Endothelial cell of umbilical vein (primary cell): ENCODE data around the gene GPR176. TPM values are rescaled to one million over a fixed set of nuclear protein-coding genes. Genes with fewer than 3 reads are reported as not detected.

ENCODE experiments used
- BruUV-seq: library from RNA; stranded (reverse); fragments of 400-500 nt; replicated peaks from 2 replicates; lab custom pipeline; 2021; lab: Mats Ljungman, UMichigan
- CTCF ChIA-PET: fragments of 300-600, 350-600 bp; sonication (Branson Sonifier 250); formaldehyde crosslinking; loops from one replicate; lab custom pipeline; 2021; ENCODE audit warnings: antibody characterized with exemption, inconsistent platforms; lab: Charles Lee
- POLR2A ChIA-PET: fragments of 300-600, 350-600 bp; sonication (Branson Sonifier 250); formaldehyde crosslinking; loops from one replicate; lab custom pipeline; 2021; ENCODE audit warnings: antibody characterized with exemption, inconsistent platforms; lab: Charles Lee
- DNase-seq: peaks from one replicate; pipeline ENCODE4 v3.0.0-alpha.2; 2011; ENCODE audit warnings: low read depth, low spot score
- FAIRE-seq: peaks from 2 replicates; lab custom pipeline; 2011; peaks lifted over from hg19 to GRCh38; lab: Jason Lieb, UNC
- H2AFZ ChIP-seq: 2 replicates; pipeline ENCODE4 v1.6.0; 2012; ENCODE audit warnings: low read depth, low read length, control low read depth, inconsistent platforms
- H3K27ac ChIP-seq: 2 replicates; pipeline ENCODE4 v1.5.1; 2011; ENCODE audit warnings: low read depth, mild to moderate bottlenecking, control low read depth, low read length, moderate library complexity; ENCODE audit not compliant: insufficient read depth
- H3K27me3 ChIP-seq, 2 experiments: 2 replicates each; pipeline versions ENCODE4 v1.6.0 to v1.6.1; 2011; ENCODE audit warnings: low read length in 2 of 2, mixed read lengths in 1 of 2; ENCODE audit not compliant: control insufficient read depth in 2 of 2, insufficient read depth in 2 of 2
- H3K36me3 ChIP-seq, 2 experiments: 2 replicates in 1 of 2; 3 replicates in 1 of 2; pipeline ENCODE4 v1.5.1; 2011; ENCODE audit warnings: low read length in 2 of 2, mild to moderate bottlenecking in 1 of 2, moderate library complexity in 1 of 2; ENCODE audit not compliant: control insufficient read depth in 2 of 2, insufficient read depth in 2 of 2; ENCODE audit errors: extremely low read depth in 1 of 2
- H3K4me1 ChIP-seq: 3 replicates; pipeline ENCODE4 v1.5.1; 2011; ENCODE audit warnings: mild to moderate bottlenecking, low read length; ENCODE audit not compliant: control insufficient read depth, insufficient read depth; ENCODE audit errors: extremely low read depth
- H3K4me2 ChIP-seq: 2 replicates; pipeline ENCODE4 v1.6.1; 2011; ENCODE audit warnings: low read length, control low read depth, mixed read lengths; ENCODE audit not compliant: insufficient read depth
- H3K4me3 ChIP-seq, 3 experiments: fragments of 200-600 bp in 1 of 3; sonication (generic), shearing (Covaris generic) in 1 of 3; replicated peaks in 1 of 3; 2 replicates each; pipeline ENCODE4 v1.5.1; 2011 to 2016; ENCODE audit warnings: control low read depth in 3 of 3, low read length in 3 of 3, mild to moderate bottlenecking in 2 of 3, inconsistent platforms in 1 of 3, low read depth in 1 of 3, moderate library complexity in 1 of 3; ENCODE audit not compliant: insufficient read depth in 1 of 3
- H3K79me2 ChIP-seq: 2 replicates; pipeline ENCODE4 v1.6.0; 2012; ENCODE audit warnings: low read length, inconsistent platforms; ENCODE audit not compliant: control insufficient read depth, insufficient read depth
- H3K9ac ChIP-seq: replicated peaks from 2 replicates; pipeline ENCODE3; 2011; ENCODE audit warnings: low read length, control low read depth; ENCODE audit not compliant: insufficient read depth; ENCODE audit errors: extremely low read depth
- H3K9me1 ChIP-seq: replicated peaks from 3 replicates; pipeline ENCODE4 v1.6.0; 2011; ENCODE audit warnings: mild to moderate bottlenecking, low read length; ENCODE audit not compliant: control insufficient read depth, insufficient read depth; ENCODE audit errors: extremely low read depth
- H3K9me3 ChIP-seq: replicated peaks from 2 replicates; pipeline ENCODE4 v1.5.1; 2012; ENCODE audit warnings: low read length, inconsistent platforms; ENCODE audit not compliant: control insufficient read depth, insufficient read depth
- H4K20me1 ChIP-seq: replicated peaks from 2 replicates; pipeline ENCODE3; 2011; ENCODE audit warnings: mild to moderate bottlenecking, low read length; ENCODE audit not compliant: control insufficient read depth, insufficient read depth; ENCODE audit errors: extremely low read depth
- CTCF ChIP-seq, 2 donors: IDR thresholded peaks; 1 replicate in 1 of 2; 2 replicates in 1 of 2; pipeline ENCODE4 v1.5.1; 2011; ENCODE audit warnings: low read length in 2 of 2, mild to moderate bottlenecking in 2 of 2, moderate library complexity in 2 of 2, control low read depth in 1 of 2, inconsistent platforms in 1 of 2, low read depth in 1 of 2; ENCODE audit not compliant: insufficient read depth in 1 of 2; ENCODE audit errors: extremely low read depth in 1 of 2
- EZH2 ChIP-seq: IDR thresholded peaks from 2 replicates; pipeline ENCODE4 v1.6.1; 2012; ENCODE audit warnings: borderline replicate concordance, low read depth, mild to moderate bottlenecking, moderate library complexity, low read length, inconsistent platforms; ENCODE audit not compliant: severe bottlenecking
- GATA2 ChIP-seq: IDR thresholded peaks from 2 replicates; pipeline ENCODE4 v1.7.0; 2011; ENCODE audit warnings: low read depth, mild to moderate bottlenecking, moderate library complexity, mixed read lengths, low read length; ENCODE audit not compliant: insufficient read length, insufficient read depth
- JUN ChIP-seq: IDR thresholded peaks from 2 replicates; pipeline ENCODE4 v1.6.1; 2011; ENCODE audit warnings: borderline replicate concordance, low read depth; ENCODE audit not compliant: insufficient read length, insufficient read depth
- POLR2AphosphoS5 ChIP-seq: IDR thresholded peaks from 2 replicates; pipeline ENCODE4 v1.6.1; 2012; ENCODE audit warnings: low read depth, mild to moderate bottlenecking, control low read depth, low read length, moderate library complexity; ENCODE audit not compliant: insufficient read depth
- dilution Hi-C: fragments of 300-500 bp; cut with MboI; formaldehyde crosslinking; loops from one replicate; pipeline ENCODE4 v1.15.0; 2019; ENCODE audit warnings: low sequenced_read_pairs; ENCODE audit not compliant: extremely low pct_ligation_motif_present
- intact Hi-C: fragments of 100-400 bp; cut with micrococcal nuclease; formaldehyde crosslinking; loops from one replicate; pipeline ENCODE4 v1.10.0; 2022
- polyA plus RNA-seq, 4 experiments: library from polyadenylated mRNA; depleted of rRNA in 3 of 4; stranded (reverse) in 3 of 4; unstranded in 1 of 4; fragments of >200 nt; gene quantifications; 2 replicates each; pipeline versions ENCODE4 v1.2.1 to v1.2.3, GENCODE V29; 2011 to 2012; ENCODE audit warnings: missing spikeins in 1 of 4
- total RNA-seq: library from RNA; stranded (reverse); gene quantifications from 2 replicates; pipeline ENCODE4 v1.2.3, GENCODE V29; 2021

The GPR176 gene
- total and polyA plus RNA-seq, 2 donors (not counting 3 experiments of a cell fraction or from before 2014, with no cell fraction given), result 35.3 to 68.7 TPM

- dilution Hi-C loops (no loop called here), intact Hi-C loops (no loop called here)
- FAIRE-seq (peak; percentile 43), DNase-seq (peak; percentile 32)
- no peak overlapping the region for H3K27ac ChIP-seq
- H2AFZ ChIP-seq, result no peak overlapping the region
- no peaks in the 10 kb centered on the region for H3K9me1 ChIP-seq
- ChIA-PET CTCF (no interaction called here), POLR2A (no interaction called here)
- no peaks in the 10 kb centered on the region for H3K27me3 ChIP-seq
- H3K4me3 ChIP-seq, result no peak overlapping the region
- no peaks in the 10 kb centered on the region for H4K20me1 ChIP-seq
- H3K4me1 ChIP-seq, result peaks cover 7% of the 10 kb centered on the region
- TF ChIP-seq EZH2 (no peak), GATA2 (no peak), POLR2AphosphoS5 (no peak), JUN (no peak)
- BruUV-seq, result no TSS peak
- peak overlapping the region; percentile 41 for H3K4me2 ChIP-seq
- H3K79me2 ChIP-seq, result peaks cover 4% of the 10 kb centered on the region
- no peaks in the 10 kb centered on the region for H3K9me3 ChIP-seq
- no peaks in the 10 kb centered on the region for H3K36me3 ChIP-seq
- H3K9ac ChIP-seq, result no peak overlapping the region
These were observed 62.9 kb downstream of the GPR176 start for GRCh38 chr15:39857132-39857531.

- CTCF ChIA-PET, result no interaction called here
- FAIRE-seq, result no peak
- dilution Hi-C loops, result no loop called here
These were observed 63.7 kb downstream of the GPR176 start for GRCh38 chr15:39856357-39856756.

More at GRCh38 chr15:39856357-39856756, 63.7 kb downstream of the GPR176 start:
- Histone ChIP-seq H4K20me1 (no peaks in the 10 kb centered on the region), H2AFZ (no peak overlapping the region), H3K4me2 (no peak overlapping the region), H3K4me1 (peaks cover 12% of the 10 kb centered on the region), H3K4me3 (no peak overlapping the region), H3K9me3 (no peaks in the 10 kb centered on the region), H3K27ac (no peak overlapping the region), H3K36me3 (no peaks in the 10 kb centered on the region), H3K9me1 (no peaks in the 10 kb centered on the region), H3K79me2 (peaks cover 4% of the 10 kb centered on the region), H3K9ac (no peak overlapping the region), H3K27me3 (no peaks in the 10 kb centered on the region)
- POLR2A ChIA-PET, result no interaction called here
- no TSS peak for BruUV-seq
- no peak for TF ChIP-seq EZH2
- TF ChIP-seq CTCF (IDR thresholded peaks at IDR 0.05; ENCODE audit: extremely low read depth in 1 of 2, insufficient read depth in 1 of 2, low read depth in 1 of 2, low read length in 2 of 2), result no peak
- DNase-seq, result no peak
- intact Hi-C loops, result no loop called here
